Urinary bladder (tissue), 4 donors: ENCODE results near the gene ARMC7. TPM values are rescaled to one million over a fixed set of nuclear protein-coding genes. Genes with fewer than 3 reads are reported as not detected.

ENCODE experiments used
- DNase-seq: peaks from one replicate; pipeline ENCODE4 v3.0.0-alpha.2; 2015; ENCODE audit errors: extremely low spot score
- H3K27ac ChIP-seq: one replicate; pipeline ENCODE4 v1.5.1; 2013; ENCODE audit warnings: low read depth, mild to moderate bottlenecking, moderate library complexity
- H3K36me3 ChIP-seq: one replicate; pipeline ENCODE4 v1.6.1; 2013; ENCODE audit warnings: mild to moderate bottlenecking, moderate library complexity; ENCODE audit not compliant: insufficient read depth
- H3K4me1 ChIP-seq: one replicate; pipeline ENCODE4 v1.6.1; 2013; ENCODE audit warnings: mild to moderate bottlenecking, moderate library complexity; ENCODE audit not compliant: insufficient read depth
- H3K4me3 ChIP-seq: one replicate; pipeline ENCODE4 v1.5.1; 2013; ENCODE audit warnings: low read depth, low read length
- WGBS: extraction: QIAGEN DNeasy Blood & Tissue Kit; methylation state at CpG from one replicate; pipeline ENCODE4 v1.1.7; 2013; 5-methylcytosine and 5-hydroxymethylcytosine counted together
- polyA plus RNA-seq: library from polyadenylated mRNA; stranded (reverse); fragments of 200-250 nt; gene quantifications from one replicate; pipeline ENCODE4 v1.2.3, GENCODE V29; 2013
- small RNA-seq: library from RNA; depleted of rRNA; stranded (forward); fragments of <200 nt; gene quantifications from one replicate; pipeline ENCODE3, GENCODE V24; 2014
- total RNA-seq: library from RNA; depleted of rRNA; stranded (reverse); fragments of >200 nt; gene quantifications from one replicate; pipeline ENCODE4 v1.2.3, GENCODE V29; 2014
- donor health status: healthy with polysubstance abuse.
- donor health status: healthy.

Gene ARMC7
- total and polyA plus RNA-seq, 2 donors, result 2.5 to 9.6 TPM

DNA sequence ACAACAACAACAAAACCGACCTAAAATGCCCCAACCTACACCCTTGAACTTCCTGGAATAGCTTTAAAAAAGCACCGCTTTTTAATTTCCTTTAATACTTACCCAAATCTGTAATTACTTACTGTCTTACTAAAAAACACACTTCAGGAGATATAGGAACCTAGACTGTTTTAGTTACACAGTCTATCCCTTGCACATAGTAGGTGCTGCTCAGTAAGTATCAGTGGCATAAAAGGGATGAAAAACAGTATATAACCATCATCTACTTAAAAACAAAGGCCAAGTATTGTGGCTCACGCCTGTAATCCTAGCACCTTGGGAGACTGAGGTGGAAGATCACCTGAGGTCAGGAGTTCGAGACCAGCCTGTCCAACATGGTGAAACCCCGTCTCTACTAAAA is 66.9 kb downstream of the ARMC7 start:
- H3K27ac ChIP-seq, result no peak overlapping the region
- H3K36me3 ChIP-seq, result peaks cover 11% of the 10 kb centered on the region
- no peak overlapping the region for H3K4me3 ChIP-seq
- WGBS, result 90% methylated on average over 5 of the region's 5 CpGs
- DNase-seq, result no peak
- H3K4me1 ChIP-seq, result no peaks in the 10 kb centered on the region

DNA sequence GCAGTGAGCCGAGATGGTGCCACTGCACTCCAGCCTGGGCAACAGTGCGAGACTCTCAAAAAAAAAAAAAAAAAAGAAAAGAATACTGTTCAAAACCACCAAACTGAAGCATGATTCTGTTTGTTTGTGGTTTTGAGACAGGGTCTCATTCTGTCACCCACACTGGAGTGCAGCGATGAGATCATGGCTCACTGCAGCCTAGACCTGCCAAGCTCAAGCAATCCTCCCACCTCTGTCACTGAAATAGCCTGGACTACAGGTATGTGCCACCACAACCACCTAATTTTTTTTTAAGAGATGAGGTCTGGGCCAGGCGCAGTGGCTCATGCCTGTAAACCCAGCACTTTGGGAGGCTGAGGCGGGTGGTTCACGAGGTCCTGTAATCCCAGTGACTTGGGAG is 68.7 kb downstream of the ARMC7 start:
- H3K4me1 ChIP-seq, result no peaks in the 10 kb centered on the region
- 90% methylated on average over 6 of the region's 6 CpGs for WGBS
- H3K36me3 ChIP-seq, result peaks cover 9% of the 10 kb centered on the region
- no peak overlapping the region for H3K27ac ChIP-seq
- no peak for DNase-seq
- no peak overlapping the region for H3K4me3 ChIP-seq

Small RNA genes within 50 kb of the gene (small RNA-seq; reads per million reads assigned to genes)
- gene AC111186.1 (not detected), gene RF00019 (not detected)

Other genes starting within 250 kb of the ARMC7 start
- 3.7 TPM for gene FDXR, start 237.0 kb upstream of the ARMC7 start, total RNA-seq
- 12.3 TPM for gene FDXR, start 237.0 kb upstream of the ARMC7 start, polyA plus RNA-seq
- 0.48 TPM for gene FADS6, start 216.3 kb upstream of the ARMC7 start, total RNA-seq
- gene FADS6, start 216.3 kb upstream of the ARMC7 start, polyA plus RNA-seq, result 0.96 TPM
- gene USH1G, start 186.7 kb upstream of the ARMC7 start, total RNA-seq, result 0.53 TPM
- 0.16 TPM for gene USH1G, start 186.7 kb upstream of the ARMC7 start, polyA plus RNA-seq
- gene OTOP2, start 185.7 kb upstream of the ARMC7 start, total RNA-seq, result not detected
- not detected for gene OTOP2, start 185.7 kb upstream of the ARMC7 start, polyA plus RNA-seq
- gene OTOP3, start 174.1 kb upstream of the ARMC7 start, total RNA-seq, result not detected
- not detected for gene OTOP3, start 174.1 kb upstream of the ARMC7 start, polyA plus RNA-seq
- 5.7 TPM for gene HID1, start 137.2 kb upstream of the ARMC7 start, total RNA-seq
- gene HID1, start 137.2 kb upstream of the ARMC7 start, polyA plus RNA-seq, result 13.4 TPM
- 4.8 TPM for gene CDR2L, start 122.3 kb upstream of the ARMC7 start, total RNA-seq
- 14.2 TPM for gene CDR2L, start 122.3 kb upstream of the ARMC7 start, polyA plus RNA-seq
- gene MRPL58, start 97.3 kb upstream of the ARMC7 start, total RNA-seq, result 14.5 TPM
- gene MRPL58, start 97.3 kb upstream of the ARMC7 start, polyA plus RNA-seq, result 38.7 TPM
- 136 TPM for gene ATP5PD, start 63.0 kb upstream of the ARMC7 start, total RNA-seq
- 334 TPM for gene ATP5PD, start 63.0 kb upstream of the ARMC7 start, polyA plus RNA-seq
- 15.4 TPM for gene KCTD2, start 62.7 kb upstream of the ARMC7 start, total RNA-seq
- 29.1 TPM for gene KCTD2, start 62.7 kb upstream of the ARMC7 start, polyA plus RNA-seq
- 17.6 TPM for gene SLC16A5, start 22.0 kb upstream of the ARMC7 start, total RNA-seq
- 13.2 TPM for gene SLC16A5, start 22.0 kb upstream of the ARMC7 start, polyA plus RNA-seq
- gene NT5C, start 21.8 kb downstream of the ARMC7 start, total RNA-seq, result 29.8 TPM
- 82.1 TPM for gene NT5C, start 21.8 kb downstream of the ARMC7 start, polyA plus RNA-seq
- gene JPT1, start 44.5 kb downstream of the ARMC7 start, total RNA-seq, result 49.8 TPM
- 43.9 TPM for gene JPT1, start 44.5 kb downstream of the ARMC7 start, polyA plus RNA-seq
- 150 TPM for gene SUMO2, start 73.0 kb downstream of the ARMC7 start, total RNA-seq
- 98.3 TPM for gene SUMO2, start 73.0 kb downstream of the ARMC7 start, polyA plus RNA-seq
- 36.6 TPM for gene NUP85, start 95.7 kb downstream of the ARMC7 start, total RNA-seq
- 40.2 TPM for gene NUP85, start 95.7 kb downstream of the ARMC7 start, polyA plus RNA-seq
- 15.5 TPM for gene GGA3, start 151.6 kb downstream of the ARMC7 start, total RNA-seq
- 29.7 TPM for gene GGA3, start 151.6 kb downstream of the ARMC7 start, polyA plus RNA-seq
- gene MRPS7, start 151.9 kb downstream of the ARMC7 start, total RNA-seq, result 27.0 TPM
- gene MRPS7, start 151.9 kb downstream of the ARMC7 start, polyA plus RNA-seq, result 51.8 TPM
- gene MIF4GD, start 161.3 kb downstream of the ARMC7 start, total RNA-seq, result 9.0 TPM
- gene MIF4GD, start 161.3 kb downstream of the ARMC7 start, polyA plus RNA-seq, result 42.9 TPM
- gene SLC25A19, start 179.5 kb downstream of the ARMC7 start, total RNA-seq, result 5.2 TPM
- 10.1 TPM for gene SLC25A19, start 179.5 kb downstream of the ARMC7 start, polyA plus RNA-seq